Parathyroid adenoma (tissue), 2 donors: ENCODE results near the gene NCLN.

Source experiments
- H2AFZ ChIP-seq: fragments of 300-600 bp; sonication (generic); one replicate; pipeline ENCODE4 v1.7.0; 2017; ENCODE audit warnings: antibody characterized with exemption, mild to moderate bottlenecking
- H3K27ac ChIP-seq: fragments of 300-600 bp; sonication (generic); one replicate; pipeline ENCODE4 v1.7.0; 2017
- H3K27me3 ChIP-seq: fragments of 300-600 bp; sonication (generic); one replicate; pipeline ENCODE4 v1.7.0; 2017; ENCODE audit warnings: low read length; ENCODE audit not compliant: control insufficient read depth, insufficient read depth
- H3K36me3 ChIP-seq: fragments of 300-600 bp; sonication (generic); one replicate; pipeline ENCODE4 v1.7.0; 2017; ENCODE audit warnings: low read length; ENCODE audit not compliant: control insufficient read depth, insufficient read depth
- H3K4me1 ChIP-seq: fragments of 300-600 bp; sonication (generic); one replicate; pipeline ENCODE4 v1.7.0; 2017; ENCODE audit warnings: control low read depth
- H3K4me2 ChIP-seq: fragments of 300-600 bp; sonication (generic); one replicate; pipeline ENCODE4 v1.7.0; 2017; ENCODE audit warnings: low read length
- H3K4me3 ChIP-seq: fragments of 300-600 bp; sonication (generic); one replicate; pipeline ENCODE4 v1.7.0; 2017; ENCODE audit warnings: low read depth, low read length
- H3K79me2 ChIP-seq: fragments of 300-600 bp; sonication (generic); one replicate; pipeline ENCODE4 v1.7.0; 2017; ENCODE audit warnings: control low read depth
- H3K9ac ChIP-seq: fragments of 300-600 bp; sonication (generic); one replicate; pipeline ENCODE4 v1.7.0; 2017; ENCODE audit warnings: mild to moderate bottlenecking
- H3K9me3 ChIP-seq: fragments of 300-600 bp; sonication (generic); one replicate; pipeline ENCODE4 v1.7.0; 2017; ENCODE audit warnings: low read length; ENCODE audit not compliant: control insufficient read depth
- TF ChIP-seq, protein P1 (sequence below): fragments of 300-600 bp; sonication (generic); IDR thresholded peaks from one replicate; pipeline ENCODE4 v1.7.0; 2017; ENCODE audit warnings: antibody characterized with exemption, mild to moderate bottlenecking
- donor health status: primary hyperparathyroidism.

The NCLN gene

DNA sequence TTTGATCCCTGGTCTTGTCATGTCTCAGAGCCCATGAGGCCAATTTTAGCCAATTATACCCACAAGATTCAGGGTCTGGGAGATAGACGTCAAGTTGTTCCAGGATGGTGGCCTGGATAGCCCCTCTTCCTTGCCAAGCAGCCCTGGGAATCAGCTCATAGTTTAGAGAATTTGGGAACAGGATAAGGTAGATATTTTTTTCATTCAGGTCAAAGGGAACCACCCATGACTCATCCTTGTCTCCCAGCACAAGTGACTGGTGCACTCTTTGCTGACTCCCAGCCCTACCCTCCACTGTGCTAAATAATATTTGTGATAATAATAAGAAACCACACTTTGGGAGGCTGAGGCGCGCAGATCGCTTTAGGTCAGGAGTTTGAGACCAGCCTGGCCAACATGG, 24.3 kb upstream of the NCLN start:
- Histone ChIP-seq H3K79me2 (no peaks in the 10 kb centered on the region), H3K9ac (no peak overlapping the region), H2AFZ (no peak overlapping the region)

GRCh38 chr19:3162418-3163229, 23.1 kb upstream of the NCLN start:
- no peak overlapping the region for H3K4me2 ChIP-seq
- H3K4me3 ChIP-seq: no peak overlapping the region
- no peaks in the 10 kb centered on the region for H3K4me1 ChIP-seq
- TF ChIP-seq, protein P1, sequence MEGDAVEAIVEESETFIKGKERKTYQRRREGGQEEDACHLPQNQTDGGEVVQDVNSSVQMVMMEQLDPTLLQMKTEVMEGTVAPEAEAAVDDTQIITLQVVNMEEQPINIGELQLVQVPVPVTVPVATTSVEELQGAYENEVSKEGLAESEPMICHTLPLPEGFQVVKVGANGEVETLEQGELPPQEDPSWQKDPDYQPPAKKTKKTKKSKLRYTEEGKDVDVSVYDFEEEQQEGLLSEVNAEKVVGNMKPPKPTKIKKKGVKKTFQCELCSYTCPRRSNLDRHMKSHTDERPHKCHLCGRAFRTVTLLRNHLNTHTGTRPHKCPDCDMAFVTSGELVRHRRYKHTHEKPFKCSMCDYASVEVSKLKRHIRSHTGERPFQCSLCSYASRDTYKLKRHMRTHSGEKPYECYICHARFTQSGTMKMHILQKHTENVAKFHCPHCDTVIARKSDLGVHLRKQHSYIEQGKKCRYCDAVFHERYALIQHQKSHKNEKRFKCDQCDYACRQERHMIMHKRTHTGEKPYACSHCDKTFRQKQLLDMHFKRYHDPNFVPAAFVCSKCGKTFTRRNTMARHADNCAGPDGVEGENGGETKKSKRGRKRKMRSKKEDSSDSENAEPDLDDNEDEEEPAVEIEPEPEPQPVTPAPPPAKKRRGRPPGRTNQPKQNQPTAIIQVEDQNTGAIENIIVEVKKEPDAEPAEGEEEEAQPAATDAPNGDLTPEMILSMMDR: no peak
- no peaks in the 10 kb centered on the region for H3K9me3 ChIP-seq
- no peaks in the 10 kb centered on the region for H3K79me2 ChIP-seq
- H3K27ac ChIP-seq: no peak overlapping the region
- H3K27me3 ChIP-seq: no peaks in the 10 kb centered on the region
- H2AFZ ChIP-seq: peak overlapping the region; percentile 58
- H3K9ac ChIP-seq: no peak overlapping the region
- H3K36me3 ChIP-seq: no peaks in the 10 kb centered on the region

More for the DNA sequence above, 24.3 kb upstream of the NCLN start:
- Histone ChIP-seq H3K4me3 (no peak overlapping the region), H3K9me3 (no peaks in the 10 kb centered on the region), H3K4me1 (no peaks in the 10 kb centered on the region), H3K27me3 (no peaks in the 10 kb centered on the region), H3K4me2 (no peak overlapping the region), H3K36me3 (no peaks in the 10 kb centered on the region), H3K27ac (no peak overlapping the region)
- TF ChIP-seq, protein P1: no peak

DNA sequence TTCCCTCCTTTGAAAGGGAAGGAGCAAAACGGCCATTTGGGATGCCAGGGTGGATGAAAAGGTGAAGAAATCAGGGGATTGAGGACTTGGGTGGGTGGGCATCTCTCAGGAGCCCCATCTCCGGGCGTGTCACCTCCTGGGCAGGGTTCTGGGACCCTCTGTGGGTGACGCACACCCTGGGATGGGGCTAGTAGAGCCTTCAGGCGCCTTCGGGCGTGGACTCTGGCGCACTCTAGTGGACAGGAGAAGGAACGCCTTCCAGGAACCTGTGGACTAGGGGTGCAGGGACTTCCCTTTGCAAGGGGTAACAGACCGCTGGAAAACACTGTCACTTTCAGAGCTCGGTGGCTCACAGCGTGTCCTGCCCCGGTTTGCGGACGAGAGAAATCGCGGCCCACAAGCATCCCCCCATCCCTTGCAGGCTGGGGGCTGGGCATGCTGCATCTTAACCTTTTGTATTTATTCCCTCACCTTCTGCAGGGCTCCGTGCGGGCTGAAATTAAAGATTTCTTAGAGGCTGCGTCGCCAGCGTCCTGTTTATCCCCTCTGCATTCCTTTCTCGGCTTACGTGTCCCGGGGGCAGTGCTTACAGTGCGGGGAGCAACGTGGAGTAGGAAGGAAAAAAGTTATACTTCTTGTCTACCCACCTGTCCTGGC, 22.4 kb upstream of the NCLN start:
- Histone ChIP-seq H2AFZ (peak overlapping the region; percentile 58), H3K4me2 (peak overlapping the region; percentile 15), H3K79me2 (no peaks in the 10 kb centered on the region), H3K27ac (no peak overlapping the region), H3K27me3 (no peaks in the 10 kb centered on the region), H3K9ac (no peak overlapping the region), H3K4me1 (no peaks in the 10 kb centered on the region), H3K9me3 (no peaks in the 10 kb centered on the region), H3K4me3 (no peak overlapping the region), H3K36me3 (no peaks in the 10 kb centered on the region)
- TF ChIP-seq, protein P1: peak; percentile 94

- Histone ChIP-seq H3K9me3 (no peaks in the 10 kb centered on the region), H3K4me2 (no peak overlapping the region), H3K27me3 (no peaks in the 10 kb centered on the region), H3K4me1 (no peaks in the 10 kb centered on the region), H3K4me3 (no peak overlapping the region), H2AFZ (no peak overlapping the region), H3K27ac (no peak overlapping the region), H3K36me3 (no peaks in the 10 kb centered on the region), H3K9ac (no peak overlapping the region), H3K79me2 (no peaks in the 10 kb centered on the region)
- TF ChIP-seq, protein P1: no peak
These were observed 21.8 kb upstream of the NCLN start for GRCh38 chr19:3163943-3164342.
